Measurements from ENCODE around the gene PIGX.

DNA sequence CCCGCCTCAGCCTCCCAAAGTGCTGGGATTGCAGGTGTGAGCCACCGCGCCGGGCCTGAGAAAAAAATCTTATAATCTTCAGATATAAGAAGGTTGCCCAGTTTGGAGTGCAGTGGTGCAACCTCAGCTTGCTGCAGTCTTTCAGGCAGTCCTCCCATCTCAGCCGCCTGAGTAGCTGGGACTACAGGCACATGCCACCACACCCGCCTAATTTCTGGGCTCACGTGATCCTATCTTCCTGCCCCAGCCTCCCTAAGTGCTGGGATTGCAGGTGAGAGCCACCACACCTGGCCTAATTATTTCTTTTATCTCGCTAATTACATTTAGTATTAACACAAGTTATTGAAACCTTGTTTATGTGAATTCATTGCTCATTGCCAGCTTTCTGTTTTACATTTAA, 41.0 kb downstream of the PIGX start:
- TF ChIP-seq, protein P1, sequence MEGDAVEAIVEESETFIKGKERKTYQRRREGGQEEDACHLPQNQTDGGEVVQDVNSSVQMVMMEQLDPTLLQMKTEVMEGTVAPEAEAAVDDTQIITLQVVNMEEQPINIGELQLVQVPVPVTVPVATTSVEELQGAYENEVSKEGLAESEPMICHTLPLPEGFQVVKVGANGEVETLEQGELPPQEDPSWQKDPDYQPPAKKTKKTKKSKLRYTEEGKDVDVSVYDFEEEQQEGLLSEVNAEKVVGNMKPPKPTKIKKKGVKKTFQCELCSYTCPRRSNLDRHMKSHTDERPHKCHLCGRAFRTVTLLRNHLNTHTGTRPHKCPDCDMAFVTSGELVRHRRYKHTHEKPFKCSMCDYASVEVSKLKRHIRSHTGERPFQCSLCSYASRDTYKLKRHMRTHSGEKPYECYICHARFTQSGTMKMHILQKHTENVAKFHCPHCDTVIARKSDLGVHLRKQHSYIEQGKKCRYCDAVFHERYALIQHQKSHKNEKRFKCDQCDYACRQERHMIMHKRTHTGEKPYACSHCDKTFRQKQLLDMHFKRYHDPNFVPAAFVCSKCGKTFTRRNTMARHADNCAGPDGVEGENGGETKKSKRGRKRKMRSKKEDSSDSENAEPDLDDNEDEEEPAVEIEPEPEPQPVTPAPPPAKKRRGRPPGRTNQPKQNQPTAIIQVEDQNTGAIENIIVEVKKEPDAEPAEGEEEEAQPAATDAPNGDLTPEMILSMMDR (IDR thresholded peaks at IDR 0.05) = no peak
- TF ChIP-seq POLR2A (IDR thresholded peaks at IDR 0.05) = no peak

Data from uterus (tissue), 2 donors.